ENCODE data around the gene HERPUD2. TPM values are rescaled to one million over a fixed set of nuclear protein-coding genes. Genes with fewer than 3 reads are reported as not detected.

HERPUD2 gene
- total and polyA plus RNA-seq, 2 of the 8 experiments (the other 6 are each of a cell fraction or from before 2014, with no cell fraction given), result 18.3 to 27.3 TPM

GRCh38 chr7:35716038-35716803 lies 21.3 kb upstream of the HERPUD2 start (continued):
- TF ChIP-seq TAF7 (optimal IDR thresholded peaks at IDR 0.05; ENCODE audit: borderline replicate concordance, low read depth, low read length), result no peak
- TF ChIP-seq RFX5 (IDR thresholded peaks at IDR 0.05; ENCODE audit: borderline replicate concordance, low read depth, low read length), result no peak
- no peak for TF ChIP-seq CBX8 (IDR thresholded peaks at IDR 0.05; ENCODE audit: borderline replicate concordance, low read depth, low read length)
- no peak for TF ChIP-seq JUND (IDR thresholded peaks at IDR 0.05; ENCODE audit: low read length)
- no peak for TF ChIP-seq E2F6 (IDR thresholded peaks at IDR 0.05)
- TF ChIP-seq CTBP2 (IDR thresholded peaks at IDR 0.05; ENCODE audit: borderline replicate concordance, insufficient read depth, insufficient read length, low read length), result no peak

All from H1 (cell line).